HG03565 (cell line): ENCODE measurements around the gene PALLD.
"Not testable (repeated sequence)": the region's sequence is repeated elsewhere in the genome, so short reads cannot be mapped to it uniquely, and the experiment has no call there.

Experiments
- ATAC-seq: cut with Tn5 transposase; IDR thresholded peaks from one replicate; pipeline ENCODE4 v1.9.1; 2021; ENCODE audit warnings: mild to moderate bottlenecking, moderate library complexity; ENCODE audit not compliant: unreplicated experiment

Gene PALLD

GRCh38 chr4:168805341-168805740 is 308.5 kb downstream of the PALLD start:
- ATAC-seq = no peak

GRCh38 chr4:168806247-168806646 is 309.4 kb downstream of the PALLD start:
- ATAC-seq = not testable (repeated sequence)

DNA sequence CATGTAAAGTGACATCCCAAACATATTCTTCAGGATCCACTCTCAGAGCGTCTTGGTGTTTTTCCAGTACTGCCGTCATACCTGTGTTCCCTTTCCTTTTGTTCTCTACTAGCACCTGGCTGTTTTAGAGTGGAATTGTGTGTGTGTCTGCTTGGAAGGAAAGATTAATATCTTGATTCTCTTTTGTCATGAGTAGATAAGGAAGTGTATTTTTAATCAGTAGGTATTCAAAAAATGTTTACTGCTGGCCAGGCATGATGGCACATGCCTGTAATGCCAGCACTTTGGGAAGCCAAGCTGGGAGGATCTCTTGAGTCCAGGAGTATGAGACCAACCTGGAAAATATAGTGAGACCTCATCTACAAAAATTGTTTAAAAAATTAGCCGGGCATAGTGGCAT is 314.4 kb downstream of the PALLD start:
- ATAC-seq = no peak

GRCh38 chr4:168811786-168812651 is 315.2 kb downstream of the PALLD start:
- no peak for ATAC-seq

DNA sequence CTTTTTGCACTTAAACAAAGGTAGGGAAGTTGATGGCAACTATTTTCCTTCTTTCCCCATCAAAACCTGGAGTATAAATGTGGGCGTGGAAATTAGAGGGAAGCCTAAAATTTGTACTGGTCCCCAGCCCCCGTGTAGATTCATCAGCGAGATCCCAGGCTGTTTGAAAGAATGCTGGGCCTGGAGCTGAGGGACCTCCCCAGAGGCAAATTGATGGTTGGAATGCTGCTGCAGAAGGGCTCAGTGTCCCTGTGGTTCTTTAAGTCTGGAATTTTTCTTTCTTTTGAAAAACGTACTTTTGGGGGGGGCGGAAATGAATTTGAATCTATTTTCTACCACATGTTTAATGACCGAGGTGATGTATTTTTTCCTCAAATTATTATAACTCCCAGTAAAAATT is 316.0 kb downstream of the PALLD start:
- no peak for ATAC-seq

DNA sequence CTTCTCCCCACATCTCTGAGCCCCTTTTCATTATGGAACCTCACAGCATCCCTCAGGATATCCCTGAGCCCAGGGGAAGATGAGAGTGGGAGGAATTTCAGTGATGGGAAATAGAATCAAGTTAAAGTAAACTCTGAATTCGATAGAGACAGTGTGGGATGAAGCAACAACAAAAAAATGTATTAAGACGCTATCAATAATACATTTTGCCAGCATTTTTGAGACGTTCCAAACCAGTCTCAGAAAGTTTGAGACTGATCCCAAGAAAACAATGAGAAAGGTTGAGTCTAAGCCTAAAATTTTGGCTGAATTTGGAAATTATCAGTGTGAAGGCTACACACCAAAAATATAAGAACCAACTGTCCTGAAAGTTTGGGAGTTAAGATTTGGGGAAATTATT is 317.0 kb downstream of the PALLD start:
- no peak for ATAC-seq

GRCh38 chr4:168815379-168816345 is 318.8 kb downstream of the PALLD start:
- ATAC-seq = no peak

GRCh38 chr4:168817370-168817769 is 320.5 kb downstream of the PALLD start:
- no peak for ATAC-seq

- ATAC-seq = no peak
Observed at GRCh38 chr4:168822481-168822880, 325.6 kb downstream of the PALLD start.

DNA sequence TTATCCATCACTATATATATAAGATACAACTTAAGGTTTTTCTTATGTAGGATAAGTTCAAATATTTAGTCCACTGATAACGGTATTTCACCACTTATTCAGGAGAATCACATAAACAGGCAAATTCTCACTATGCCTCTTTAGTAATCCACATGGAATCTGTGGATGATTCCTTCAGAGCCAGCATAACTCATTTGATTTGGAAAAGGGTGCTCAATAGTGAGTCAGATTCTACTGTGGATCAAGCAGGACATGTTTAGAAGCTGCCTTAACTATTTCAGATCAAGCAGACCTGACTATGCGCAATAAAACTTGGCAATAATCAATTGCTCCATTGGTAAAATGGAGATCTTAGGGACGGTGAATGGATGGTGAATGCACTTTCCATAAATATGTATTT is 329.1 kb downstream of the PALLD start:
- ATAC-seq = no peak

DNA sequence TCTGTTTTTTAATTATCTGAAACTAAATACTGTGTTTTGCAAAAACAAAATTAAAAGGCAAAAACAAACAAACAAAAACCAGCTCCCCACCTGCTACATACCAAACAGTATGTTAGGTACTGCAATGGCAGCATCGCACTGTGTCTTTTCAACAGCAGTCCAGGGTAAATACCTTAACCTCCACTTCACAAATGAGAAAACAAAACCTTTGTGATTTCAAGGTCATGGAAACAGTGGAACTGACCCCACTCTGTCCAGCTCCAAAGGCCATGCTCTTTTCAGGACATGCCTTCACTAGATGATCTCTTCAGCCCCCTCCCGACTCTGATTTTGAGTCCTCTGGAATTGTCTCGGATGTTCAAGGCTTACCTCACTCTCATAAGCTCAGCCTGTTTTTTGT is 329.8 kb downstream of the PALLD start:
- ATAC-seq = no peak

DNA sequence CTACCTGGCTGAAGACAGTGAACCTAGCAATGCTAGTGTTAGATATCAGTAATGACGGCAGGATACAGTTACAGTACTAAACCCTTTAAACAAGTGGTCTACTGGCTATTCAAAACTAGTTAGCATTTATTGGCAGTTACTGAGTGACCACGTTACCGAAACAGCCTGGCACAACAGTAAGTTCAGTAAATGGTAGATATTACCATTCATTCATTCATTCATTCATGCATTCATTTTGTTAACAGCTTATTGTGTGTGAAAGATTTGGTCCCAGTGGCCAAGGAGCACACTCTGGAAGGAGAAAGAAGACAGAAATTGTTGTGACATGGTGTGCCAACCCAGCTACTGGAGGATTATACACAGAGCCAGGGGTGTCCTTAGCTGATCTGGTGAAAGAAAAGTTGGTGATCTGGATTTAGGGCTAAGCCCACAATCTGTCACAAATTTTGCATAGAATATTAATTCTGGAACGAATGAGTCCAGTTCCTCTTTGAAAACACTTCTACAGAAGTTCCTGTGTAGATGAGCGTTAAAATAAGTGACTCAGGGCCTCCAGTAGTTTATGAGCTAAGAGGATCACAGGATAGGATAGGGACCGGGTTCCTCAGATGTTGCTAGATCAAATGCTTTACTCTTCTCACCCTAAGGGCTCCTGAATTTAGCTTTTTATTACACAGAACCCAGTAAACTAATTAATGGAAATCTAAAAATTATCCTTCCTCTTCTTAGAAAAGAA is 334.1 kb downstream of the PALLD start:
- ATAC-seq = no peak

DNA sequence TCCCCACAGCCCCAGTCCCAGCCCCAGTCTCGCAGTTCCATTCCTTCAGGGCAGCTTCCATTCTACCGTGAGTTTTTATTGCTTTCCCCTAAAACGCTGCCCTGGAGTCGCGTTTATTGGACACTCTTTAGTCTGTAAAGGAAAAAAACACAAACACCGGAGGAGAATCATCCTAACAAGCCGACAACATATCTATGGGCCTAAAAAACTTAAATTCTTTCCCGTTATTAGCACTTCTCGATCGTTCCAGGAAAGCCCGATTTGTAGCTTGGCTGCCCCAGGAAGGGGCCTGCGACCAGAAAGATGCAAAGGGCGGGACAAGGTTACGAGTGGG is 334.7 kb downstream of the PALLD start:
- ATAC-seq = no peak

DNA sequence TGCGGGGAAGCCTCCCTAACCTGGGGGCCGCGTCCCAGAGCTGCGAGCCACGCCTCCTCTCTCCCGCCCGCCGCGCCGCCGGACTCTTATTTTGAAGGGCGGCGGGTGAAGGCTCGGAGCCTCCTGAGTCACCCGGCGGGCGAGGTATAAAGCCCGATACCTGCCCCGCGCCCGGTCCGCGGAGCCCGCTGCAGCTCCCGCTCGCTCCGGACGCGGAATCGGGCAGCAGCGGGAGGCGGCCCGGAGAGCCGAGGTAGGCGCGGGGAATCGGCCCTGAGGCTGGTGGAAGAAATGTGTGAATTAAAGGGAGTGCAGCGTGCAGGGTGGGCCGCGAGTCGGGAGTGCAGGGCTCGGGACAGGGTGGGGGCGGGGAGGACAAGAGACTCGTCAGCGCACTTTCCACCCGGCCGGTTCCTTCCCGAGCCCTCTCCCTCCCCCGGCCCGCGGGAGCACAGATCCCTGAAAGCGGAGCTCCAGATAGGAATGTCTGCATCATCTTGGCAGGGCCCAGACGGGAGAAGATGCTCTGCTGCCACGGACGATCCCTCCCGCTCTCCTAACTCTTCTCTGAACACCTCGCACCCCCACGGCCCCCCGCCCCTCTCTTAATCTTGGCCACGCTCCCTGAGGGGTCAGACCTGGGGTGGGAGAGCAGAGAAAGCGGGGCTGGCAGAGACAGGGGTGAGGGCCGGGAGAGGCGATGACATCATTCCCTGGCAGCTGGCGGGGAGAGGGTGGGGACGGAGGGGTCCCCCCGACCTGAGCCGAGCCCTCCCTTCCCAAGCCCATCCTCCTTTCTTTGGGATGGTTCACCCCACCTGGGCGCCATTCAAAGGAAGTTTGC is 335.3 kb downstream of the PALLD start:
- peak; percentile 82 for ATAC-seq

- ATAC-seq = no peak
Observed at GRCh38 chr4:168832763-168833575, 336.1 kb downstream of the PALLD start.

DNA sequence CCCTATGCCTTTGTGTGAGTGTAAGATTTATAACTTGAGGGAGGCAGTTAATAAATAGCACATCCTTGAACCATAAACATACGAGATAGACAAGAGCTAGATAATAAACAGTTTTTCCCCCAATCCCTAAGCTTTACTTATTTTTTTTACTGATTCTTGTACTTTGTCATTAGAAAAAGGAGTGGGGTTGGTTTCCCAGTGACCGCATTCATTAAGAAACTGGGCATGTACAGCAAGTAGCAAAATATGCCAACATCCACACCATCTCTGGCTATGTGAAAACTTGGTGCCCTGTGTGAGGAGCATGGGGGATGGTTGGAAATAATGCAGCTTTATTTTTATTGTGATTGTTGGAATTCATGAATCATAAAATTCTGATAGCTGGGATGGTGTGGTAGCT is 337.0 kb downstream of the PALLD start:
- no peak for ATAC-seq

- no peak for ATAC-seq
Observed at GRCh38 chr4:168835880-168836454, 339.1 kb downstream of the PALLD start.

GRCh38 chr4:168836490-168836889 is 339.6 kb downstream of the PALLD start:
- no peak for ATAC-seq

- no peak for ATAC-seq
Observed at GRCh38 chr4:168837922-168838321, 341.1 kb downstream of the PALLD start.
